A549 (cell line): Measurements from ENCODE around the gene TLCD4.
A peak's percentile ranks its signal among the peaks of the same experiment; 100 is the strongest.

Experiments used
- BCL3 ChIP-seq: fragments of >200 bp; sonication (Bioruptor Twin); formaldehyde crosslinking; IDR thresholded peaks from 3 replicates; pipeline ENCODE4 v1.6.1; 2016
- BHLHE40 ChIP-seq: IDR thresholded peaks from 2 replicates; pipeline ENCODE4 v1.6.1; 2012; ENCODE audit warnings: low read depth, low read length, inconsistent platforms
- CHD4 ChIP-seq: fragments of 200-600 bp; sonication (generic); IDR thresholded peaks from 2 replicates; pipeline ENCODE4 v1.6.1; 2016; ENCODE audit warnings: antibody characterized with exemption, mild to moderate bottlenecking, borderline replicate concordance
- CTCF ChIP-seq: fragments of >200 bp; sonication (Bioruptor Twin); formaldehyde crosslinking; IDR thresholded peaks from 3 replicates; pipeline ENCODE4 v1.5.1; 2016
- E2F6 ChIP-seq: IDR thresholded peaks from 2 replicates; pipeline ENCODE4 v1.6.1; 2012; ENCODE audit warnings: low read depth, borderline replicate concordance
- ESRRA ChIP-seq: fragments of 150-350 bp; IDR thresholded peaks from 2 replicates; pipeline ENCODE4 v1.6.1; 2014; ENCODE audit warnings: mild to moderate bottlenecking, low read length, borderline replicate concordance
- JUNB ChIP-seq: fragments of >200 bp; sonication (Bioruptor Twin); formaldehyde crosslinking; IDR thresholded peaks from 2 replicates; pipeline ENCODE4 v1.6.1; 2016
- RFX5 ChIP-seq: fragments of 450-650 bp; IDR thresholded peaks from 2 replicates; pipeline ENCODE4 v1.7.1; 2014; ENCODE audit warnings: antibody characterized with exemption, mild to moderate bottlenecking, moderate library complexity
- ZSCAN20 ChIP-seq: fragments of 250-450 bp; sonication (Bioruptor Pico); IDR thresholded peaks from 2 replicates; pipeline ENCODE4 v1.8.0; 2022; ENCODE audit warnings: mild to moderate bottlenecking, moderate library complexity

- no peak for TF ChIP-seq CTCF
- no peak for TF ChIP-seq BHLHE40
- TF ChIP-seq ESRRA: no peak
- 0 out of 2 replicates have a peak, but pooled peaks have one; percentile 20 for TF ChIP-seq JUNB
- no peak for TF ChIP-seq RFX5
- TF ChIP-seq BCL3: no peak
- no peak for TF ChIP-seq CHD4
- TF ChIP-seq ZSCAN20 (CRISPR knock-in tag): no peak
- TF ChIP-seq E2F6: no peak
Measured at GRCh38 chr1:95096218-95096841, 20.8 kb upstream of the TLCD4 start.
